A673 (cell line): ENCODE results near the gene MYH15. TPM values are rescaled to one million over a fixed set of nuclear protein-coding genes. Genes with fewer than 3 reads are reported as not detected.

ENCODE experiments used
- BruUV-seq: library from RNA; stranded (reverse); fragments of 400-500 nt; replicated peaks from 2 replicates; lab custom pipeline; 2021; lab: Mats Ljungman, UMichigan
- CTCF ChIA-PET: fragments of 300-600 bp; sonication (Branson Sonifier 250); formaldehyde crosslinking; loops from one replicate; lab custom pipeline; 2022; ENCODE audit warnings: antibody characterized with exemption; lab: Charles Lee
- POLR2A ChIA-PET: fragments of 300-600 bp; sonication (Branson Sonifier 250); formaldehyde crosslinking; loops from one replicate; lab custom pipeline; 2022; ENCODE audit warnings: antibody characterized with exemption; ENCODE audit not compliant: low non-redundant PET; lab: Charles Lee
- DNase-seq: peaks from one replicate; pipeline ENCODE4 v3.0.0-alpha.2; 2015; ENCODE audit warnings: low spot score
- H3K27ac ChIP-seq: fragments of 200-600 bp; sonication (generic); 2 replicates; pipeline ENCODE4 v1.5.1; 2016; ENCODE audit warnings: mixed run types, low read depth, mild to moderate bottlenecking, mixed read lengths, antibody characterized with exemption, low read length; ENCODE audit not compliant: poor library complexity, severe bottlenecking
- H3K27me3 ChIP-seq: fragments of 200-600 bp; sonication (generic); replicated peaks from 2 replicates; pipeline ENCODE4 v1.6.1; 2017; ENCODE audit warnings: mixed run types, low read depth, mild to moderate bottlenecking, mixed read lengths, antibody characterized with exemption, low read length; ENCODE audit not compliant: insufficient read depth, poor library complexity
- H3K36me3 ChIP-seq: fragments of 200-600 bp; sonication (generic); 2 replicates; pipeline ENCODE4 v1.6.1; 2016; ENCODE audit warnings: mixed run types, mild to moderate bottlenecking, mixed read lengths, antibody characterized with exemption, low read length; ENCODE audit not compliant: insufficient read depth, poor library complexity, severe bottlenecking
- H3K4me1 ChIP-seq: fragments of 200-600 bp; sonication (generic); 2 replicates; pipeline ENCODE4 v1.6.1; 2017; ENCODE audit warnings: mixed run types, mild to moderate bottlenecking, mixed read lengths, antibody characterized with exemption, low read length; ENCODE audit not compliant: insufficient read depth, poor library complexity, severe bottlenecking
- H3K4me3 ChIP-seq: fragments of 200-600 bp; sonication (generic); 2 replicates; pipeline ENCODE4 v1.5.1; 2016; ENCODE audit warnings: low read depth, mixed run types, mild to moderate bottlenecking, mixed read lengths, low read length; ENCODE audit not compliant: poor library complexity, severe bottlenecking
- H3K9me3 ChIP-seq: fragments of 200-600 bp; sonication (generic); 2 replicates; pipeline ENCODE4 v1.6.1; 2016; ENCODE audit warnings: mixed run types, low read depth, mild to moderate bottlenecking, mixed read lengths, antibody characterized with exemption, low read length; ENCODE audit not compliant: poor library complexity, severe bottlenecking
- CTCF ChIP-seq: fragments of 300-800, 200-600 bp; sonication (generic); conservative IDR thresholded peaks from 2 replicates; pipeline ENCODE4 v1.5.1; 2017; ENCODE audit warnings: low read depth, mild to moderate bottlenecking, antibody characterized with exemption, low read length, moderate library complexity, mixed read lengths
- EZH2 ChIP-seq: fragments of 200-600 bp; sonication (generic); IDR thresholded peaks from 2 replicates; pipeline ENCODE4 v1.6.1; 2017; ENCODE audit warnings: borderline replicate concordance, low read depth, mild to moderate bottlenecking, mixed read lengths, antibody characterized with exemption, low read length; ENCODE audit not compliant: poor library complexity, severe bottlenecking
- intact Hi-C: fragments of 100-400 bp; cut with micrococcal nuclease; formaldehyde crosslinking; loops from one replicate; pipeline ENCODE4 v1.10.0; 2022; ENCODE audit not compliant: unreplicated experiment
- total RNA-seq: library from RNA; stranded (reverse); gene quantifications from 2 replicates; pipeline ENCODE4 v1.2.3, GENCODE V29; 2021

MYH15 gene
- total RNA-seq, 1 experiment from 2014 or later: 1.2 TPM

GRCh38 chr3:108387063-108387462 is 123.3 kb downstream of the MYH15 start:
- CTCF ChIA-PET: no interaction called here
- H3K4me3 ChIP-seq: no peak overlapping the region

GRCh38 chr3:108383306-108383705 is 127.1 kb downstream of the MYH15 start:
- intact Hi-C loops: no loop called here
- no TSS peak for BruUV-seq
- H3K36me3 ChIP-seq: no peaks in the 10 kb centered on the region
- no peaks in the 10 kb centered on the region for H3K4me1 ChIP-seq
- H3K9me3 ChIP-seq: no peaks in the 10 kb centered on the region
- H3K4me3 ChIP-seq: no peak overlapping the region
- POLR2A ChIA-PET: no interaction called here
- DNase-seq: no peak
- no peaks in the 10 kb centered on the region for H3K27me3 ChIP-seq
- no peak overlapping the region for H3K27ac ChIP-seq
- TF ChIP-seq CTCF: no peak
- TF ChIP-seq EZH2: no peak
- CTCF ChIA-PET: no interaction called here

More at GRCh38 chr3:108387063-108387462, 123.3 kb downstream of the MYH15 start:
- Histone ChIP-seq H3K4me1 (no peaks in the 10 kb centered on the region), H3K36me3 (no peaks in the 10 kb centered on the region), H3K27me3 (no peaks in the 10 kb centered on the region), H3K27ac (no peak overlapping the region), H3K9me3 (no peaks in the 10 kb centered on the region)
- no TSS peak for BruUV-seq
- no peak for TF ChIP-seq EZH2
- TF ChIP-seq CTCF: no peak
- POLR2A ChIA-PET: no interaction called here
- intact Hi-C loops: no loop called here
- DNase-seq: no peak

GRCh38 chr3:108381529-108382140 is 128.8 kb downstream of the MYH15 start:
- no peak overlapping the region for H3K27ac ChIP-seq
- TF ChIP-seq CTCF (no peak), EZH2 (no peak)
- no peak overlapping the region for H3K4me3 ChIP-seq
- H3K4me1 ChIP-seq: no peaks in the 10 kb centered on the region
- H3K9me3 ChIP-seq: no peaks in the 10 kb centered on the region
- H3K36me3 ChIP-seq: no peaks in the 10 kb centered on the region
- ChIA-PET POLR2A (no interaction called here), CTCF (no interaction called here)
- intact Hi-C loops: no loop called here
- BruUV-seq: no TSS peak
- no peaks in the 10 kb centered on the region for H3K27me3 ChIP-seq
- no peak for DNase-seq
